Gastrocnemius medialis (tissue), 4 donors: Measurements from ENCODE around the gene GPC6. TPM values are rescaled to one million over a fixed set of nuclear protein-coding genes. Genes with fewer than 3 reads are reported as not detected.

ENCODE experiments used
- ATAC-seq, 2 donors: fragments of 150-250 bp; one replicate each; pipeline ENCODE4 v1.9.1; 2016
- DNase-seq, 2 donors: peaks; one replicate each; pipeline ENCODE4 v3.0.0-alpha.2; 2019
- H3K27ac ChIP-seq, 4 donors: fragments of 200-600 bp; sonication (generic); 1 replicate in 1 of 4; 2 replicates in 3 of 4; pipeline ENCODE4 v1.5.1; 2016 to 2018; ENCODE audit warnings: mild to moderate bottlenecking in 2 of 4, moderate library complexity in 1 of 4
- H3K27me3 ChIP-seq, 3 donors: fragments of 200-600 bp; sonication (generic) in 2 of 3; 1 replicate in 1 of 3; 2 replicates in 2 of 3; pipeline versions ENCODE4 v1.5.1 to v1.6.0; 2016 to 2019; ENCODE audit warnings: mild to moderate bottlenecking in 1 of 3, moderate library complexity in 1 of 3
- H3K36me3 ChIP-seq, 2 donors: fragments of 200-600 bp; sonication (generic) in 1 of 2; one replicate each; pipeline ENCODE4 v1.5.1; 2017 to 2018
- H3K4me1 ChIP-seq, 2 donors: fragments of 200-600 bp; sonication (generic) in 1 of 2; one replicate each; pipeline ENCODE4 v1.5.1; 2016 to 2017; ENCODE audit warnings: mild to moderate bottlenecking in 2 of 2
- H3K4me3 ChIP-seq, 4 donors: fragments of 200-600 bp; sonication (generic) in 3 of 4; 1 replicate in 1 of 4; 2 replicates in 3 of 4; pipeline ENCODE4 v1.5.1; 2016 to 2019; ENCODE audit warnings: mild to moderate bottlenecking in 2 of 4
- H3K9me3 ChIP-seq, 3 donors: fragments of 200-600 bp; sonication (generic) in 2 of 3; 1 replicate in 1 of 3; 2 replicates in 2 of 3; pipeline ENCODE4 v1.5.1; 2016 to 2019
- POLR2A ChIP-seq, 2 donors: fragments of 450-650 bp; IDR thresholded peaks; one replicate each; pipeline ENCODE4 v1.6.1; 2017; ENCODE audit warnings: antibody characterized with exemption in 2 of 2, mild to moderate bottlenecking in 2 of 2, moderate library complexity in 2 of 2
- in situ Hi-C, 4 donors: fragments of 200-750 bp; cut with MboI; loops; one replicate each; pipeline versions ENCODE4 v1.15.0 to v1.8.0; 2017; ENCODE audit warnings: low sequenced_read_pairs in 4 of 4
- intact Hi-C: fragments of 100-400 bp; cut with DNase I; formaldehyde crosslinking; loops from one replicate; pipeline ENCODE4 v1.15.1; 2023; ENCODE audit warnings: low total_unique reads
- total RNA-seq, 4 donors: library from RNA; depleted of rRNA; stranded (reverse); fragments of >200 nt; gene quantifications; one replicate each; pipeline versions ENCODE4 v1.1.0 to v1.2.3, GENCODE V29; 2016
- TF ChIP-seq, protein P1 (sequence below), 5 experiments: fragments of 450-650 bp in 3 of 5; fragments of 200-600 bp in 2 of 5; sonication (generic) in 2 of 5; IDR thresholded peaks in 4 of 5; conservative IDR thresholded peaks in 1 of 5; 1 replicate in 4 of 5; 2 replicates in 1 of 5; pipeline ENCODE4 v1.5.1; 2016 to 2019; ENCODE audit warnings: antibody characterized with exemption in 5 of 5, mild to moderate bottlenecking in 3 of 5, moderate library complexity in 3 of 5

Gene GPC6
- total RNA-seq, 4 donors from 2014 or later, result 0.47 to 0.88 (median 0.59) TPM

DNA sequence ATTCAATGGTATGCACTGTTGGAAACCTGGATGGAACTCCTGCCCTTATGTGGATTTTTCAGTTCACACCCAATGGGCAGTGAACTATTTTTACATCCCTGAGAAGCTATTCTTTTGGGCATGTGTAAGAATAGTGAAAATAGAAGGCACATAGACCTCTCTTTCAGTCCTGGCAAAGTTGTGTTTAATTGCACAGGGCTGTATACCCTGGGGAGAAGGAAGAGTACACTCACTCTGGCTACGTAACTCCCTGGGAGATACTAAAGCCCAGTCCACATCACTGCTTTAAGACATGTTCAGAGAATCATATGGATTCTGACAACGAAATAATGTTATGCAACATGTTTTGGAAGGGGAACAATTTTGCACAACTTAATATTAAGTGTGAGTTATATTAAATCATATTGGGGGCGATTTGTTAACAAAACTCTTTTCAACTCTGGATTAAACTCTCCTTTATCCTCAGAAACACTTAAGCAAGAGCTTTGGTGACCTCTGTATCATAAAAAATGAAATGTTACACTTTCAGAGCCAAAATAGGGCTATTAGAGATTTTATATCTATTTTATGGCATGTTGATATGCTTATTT is 1086.8 kb downstream of the GPC6 start:
- no peak for ATAC-seq
- intact Hi-C loops, result no loop called here

GRCh38 chr13:94313926-94314325 is 1087.3 kb downstream of the GPC6 start:
- H3K27ac ChIP-seq, result no peak overlapping the region
- H3K4me3 ChIP-seq, result no peak overlapping the region
- intact Hi-C loops, result no loop called here
- no peaks in the 10 kb centered on the region for H3K4me1 ChIP-seq
- no peaks in the 10 kb centered on the region for H3K27me3 ChIP-seq
- ATAC-seq (no peak), DNase-seq (no peak)
- H3K9me3 ChIP-seq, result no peaks in the 10 kb centered on the region
- in situ Hi-C loops, result no loop called here
- TF ChIP-seq POLR2A (IDR thresholded peaks at IDR 0.05), result no peak
- TF ChIP-seq, protein P1, sequence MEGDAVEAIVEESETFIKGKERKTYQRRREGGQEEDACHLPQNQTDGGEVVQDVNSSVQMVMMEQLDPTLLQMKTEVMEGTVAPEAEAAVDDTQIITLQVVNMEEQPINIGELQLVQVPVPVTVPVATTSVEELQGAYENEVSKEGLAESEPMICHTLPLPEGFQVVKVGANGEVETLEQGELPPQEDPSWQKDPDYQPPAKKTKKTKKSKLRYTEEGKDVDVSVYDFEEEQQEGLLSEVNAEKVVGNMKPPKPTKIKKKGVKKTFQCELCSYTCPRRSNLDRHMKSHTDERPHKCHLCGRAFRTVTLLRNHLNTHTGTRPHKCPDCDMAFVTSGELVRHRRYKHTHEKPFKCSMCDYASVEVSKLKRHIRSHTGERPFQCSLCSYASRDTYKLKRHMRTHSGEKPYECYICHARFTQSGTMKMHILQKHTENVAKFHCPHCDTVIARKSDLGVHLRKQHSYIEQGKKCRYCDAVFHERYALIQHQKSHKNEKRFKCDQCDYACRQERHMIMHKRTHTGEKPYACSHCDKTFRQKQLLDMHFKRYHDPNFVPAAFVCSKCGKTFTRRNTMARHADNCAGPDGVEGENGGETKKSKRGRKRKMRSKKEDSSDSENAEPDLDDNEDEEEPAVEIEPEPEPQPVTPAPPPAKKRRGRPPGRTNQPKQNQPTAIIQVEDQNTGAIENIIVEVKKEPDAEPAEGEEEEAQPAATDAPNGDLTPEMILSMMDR (IDR thresholded peaks at IDR 0.05 in 4 of 5, conservative IDR thresholded peaks at IDR 0.05 in 1 of 5), result no peak
- H3K36me3 ChIP-seq, result no peaks in the 10 kb centered on the region

More for the DNA sequence above, 1086.8 kb downstream of the GPC6 start:
- no peaks in the 10 kb centered on the region for H3K27me3 ChIP-seq
- in situ Hi-C loops, result no loop called here
- no peaks in the 10 kb centered on the region for H3K36me3 ChIP-seq
- H3K27ac ChIP-seq, result no peak overlapping the region
- DNase-seq, result no peak
- no peak overlapping the region for H3K4me3 ChIP-seq
- no peaks in the 10 kb centered on the region for H3K9me3 ChIP-seq
- TF ChIP-seq POLR2A (IDR thresholded peaks at IDR 0.05), result no peak
- TF ChIP-seq, protein P1 (IDR thresholded peaks at IDR 0.05 in 4 of 5, conservative IDR thresholded peaks at IDR 0.05 in 1 of 5), result no peak
- no peaks in the 10 kb centered on the region for H3K4me1 ChIP-seq

- H3K9me3 ChIP-seq, result no peaks in the 10 kb centered on the region
- H3K36me3 ChIP-seq, result no peaks in the 10 kb centered on the region
- no peak overlapping the region for H3K27ac ChIP-seq
- ATAC-seq, result no peak
- no peak overlapping the region for H3K4me3 ChIP-seq
- in situ Hi-C loops (no loop called here), intact Hi-C loops (no loop called here)
- no peaks in the 10 kb centered on the region for H3K27me3 ChIP-seq
- no peaks in the 10 kb centered on the region for H3K4me1 ChIP-seq
- DNase-seq, result no peak
- no peak for TF ChIP-seq POLR2A (IDR thresholded peaks at IDR 0.05)
- TF ChIP-seq, protein P1 (IDR thresholded peaks at IDR 0.05 in 4 of 5, conservative IDR thresholded peaks at IDR 0.05 in 1 of 5), result no peak
Measured at GRCh38 chr13:94315188-94315587, 1088.6 kb downstream of the GPC6 start.

GRCh38 chr13:94317063-94317491 is 1090.5 kb downstream of the GPC6 start:
- Histone ChIP-seq H3K27ac (no peak overlapping the region), H3K27me3 (no peaks in the 10 kb centered on the region), H3K4me3 (no peak overlapping the region), H3K36me3 (no peaks in the 10 kb centered on the region), H3K4me1 (no peaks in the 10 kb centered on the region), H3K9me3 (no peaks in the 10 kb centered on the region)
- intact Hi-C loops, result no loop called here
- ATAC-seq (no peak), DNase-seq (no peak)
- in situ Hi-C loops, result no loop called here
- no peak for TF ChIP-seq POLR2A (IDR thresholded peaks at IDR 0.05)
- TF ChIP-seq, protein P1 (IDR thresholded peaks at IDR 0.05 in 4 of 5, conservative IDR thresholded peaks at IDR 0.05 in 1 of 5), result no peak

- intact Hi-C loops (no loop called here), in situ Hi-C loops (no loop called here)
- Histone ChIP-seq H3K36me3 (no peaks in the 10 kb centered on the region), H3K4me1 (no peaks in the 10 kb centered on the region), H3K27ac (no peak overlapping the region), H3K4me3 (no peak overlapping the region), H3K27me3 (no peaks in the 10 kb centered on the region), H3K9me3 (no peaks in the 10 kb centered on the region)
- ATAC-seq, result no peak
- no peak for DNase-seq
- TF ChIP-seq, protein P1 (IDR thresholded peaks at IDR 0.05 in 4 of 5, conservative IDR thresholded peaks at IDR 0.05 in 1 of 5), result no peak
- no peak for TF ChIP-seq POLR2A (IDR thresholded peaks at IDR 0.05)
Measured at GRCh38 chr13:94318418-94318817, 1091.8 kb downstream of the GPC6 start.
